AG04449 (cell line): ENCODE results near the gene KCNB1.
A peak's percentile ranks its signal among the peaks of the same experiment; 100 is the strongest.

ENCODE experiments used
- CTCF ChIA-PET: fragments of 350-600 bp; formaldehyde crosslinking; extraction: SDS; loops from one replicate; lab custom pipeline; 2021; ENCODE audit warnings: antibody characterized with exemption; lab: Yijun Ruan, JAX
- POLR2A ChIA-PET: fragments of 400-600, 350-600 bp; formaldehyde crosslinking; extraction: SDS; loops from one replicate; lab custom pipeline; 2020; ENCODE audit warnings: antibody characterized with exemption, inconsistent platforms; lab: Yijun Ruan, JAX
- DNase-seq: peaks from one replicate; pipeline ENCODE4 v3.0.0-alpha.2; 2010; ENCODE audit warnings: low read depth, low spot score
- H3K4me3 ChIP-seq: 2 replicates; pipeline ENCODE4 v1.5.1; 2011; ENCODE audit warnings: low read depth, mild to moderate bottlenecking, control low read depth, low read length
- CTCF ChIP-seq: IDR thresholded peaks from one replicate; pipeline ENCODE4 v1.5.1; 2011; ENCODE audit warnings: mild to moderate bottlenecking, moderate library complexity, low read length, control low read depth, inconsistent platforms; ENCODE audit not compliant: insufficient read depth; ENCODE audit errors: missing control alignments

The KCNB1 gene

GRCh38 chr20:49483696-49484123, 1.2 kb upstream of the KCNB1 start:
- ChIA-PET POLR2A (no interaction called here), CTCF (interaction anchor here (0.5 to 6.0 kb wide), 30 partner anchors 8 to 430 kb away, joined by 3 to 241 read pairs (median 5); no protein-coding TSS in a partner anchor)
- no peak for DNase-seq
- TF ChIP-seq CTCF = no peak
- H3K4me3 ChIP-seq = peak overlapping the region; percentile 12; the same call in 1 of the 2 replicates

GRCh38 chr20:49483018-49483695, 689 bp upstream of the KCNB1 start:
- no peak for TF ChIP-seq CTCF
- no peak for DNase-seq
- no peak overlapping the region for H3K4me3 ChIP-seq
- POLR2A ChIA-PET = no interaction called here
- CTCF ChIA-PET = interaction anchor here (1.0 to 6.0 kb wide), 12 partner anchors 8 to 430 kb away, joined by 3 to 241 read pairs (median 6); no protein-coding TSS in a partner anchor

GRCh38 chr20:49482173-49482572, 295 bp downstream of the KCNB1 start:
- ChIA-PET POLR2A (no interaction called here), CTCF (interaction anchor here (5.8 to 6.0 kb wide), 2 partner anchors 22 to 148 kb away, joined by 132 to 241 read pairs; no protein-coding TSS in a partner anchor)
- no peak for DNase-seq
- no peak for TF ChIP-seq CTCF
- H3K4me3 ChIP-seq = no peak overlapping the region

GRCh38 chr20:49481116-49481515, 1.4 kb downstream of the KCNB1 start:
- no peak overlapping the region for H3K4me3 ChIP-seq
- no peak for TF ChIP-seq CTCF
- CTCF ChIA-PET = interaction anchor here (1.0 to 6.0 kb wide), 3 partner anchors 23 to 147 kb away, joined by 3 to 241 read pairs (median 132); no protein-coding TSS in a partner anchor
- POLR2A ChIA-PET = interaction anchor here (0.8 kb wide), 1 partner anchor 115 kb away, joined by 3 read pairs; no protein-coding TSS in a partner anchor
- DNase-seq = no peak

- ChIA-PET POLR2A (no interaction called here), CTCF (interaction anchor here (0.9 to 1.2 kb wide), 2 partner anchors 11 to 146 kb away, joined by 3 to 4 read pairs; no protein-coding TSS in a partner anchor)
- no peak for DNase-seq
- TF ChIP-seq CTCF = no peak
- no peak overlapping the region for H3K4me3 ChIP-seq
These were observed 2.2 kb downstream of the KCNB1 start for GRCh38 chr20:49480236-49480635.

GRCh38 chr20:49479785-49480184, 2.7 kb downstream of the KCNB1 start:
- no peak overlapping the region for H3K4me3 ChIP-seq
- ChIA-PET CTCF (interaction anchor here (0.9 to 1.2 kb wide), 2 partner anchors 12 to 145 kb away, joined by 3 to 4 read pairs; no protein-coding TSS in a partner anchor), POLR2A (no interaction called here)
- TF ChIP-seq CTCF = no peak
- no peak for DNase-seq
